Head of caudate nucleus (tissue), 42 donors: ENCODE measurements around the gene DPY19L2.
"Not testable (repeated sequence)": the region's sequence is repeated elsewhere in the genome, so short reads cannot be mapped to it uniquely, and the experiment has no call there.

Source experiments
- DNase-seq, 42 donors: peaks; one replicate each; pipeline versions ENCODE4 v3.0.0 to v3.0.0-alpha.2; 2020 to 2021; ENCODE audit warnings: mixed read lengths in 7 of 42
- intact Hi-C: fragments of 100-400 bp; cut with DNase I; formaldehyde crosslinking; loops from one replicate; pipeline ENCODE4 v1.15.0; 2022

Gene DPY19L2

DNA sequence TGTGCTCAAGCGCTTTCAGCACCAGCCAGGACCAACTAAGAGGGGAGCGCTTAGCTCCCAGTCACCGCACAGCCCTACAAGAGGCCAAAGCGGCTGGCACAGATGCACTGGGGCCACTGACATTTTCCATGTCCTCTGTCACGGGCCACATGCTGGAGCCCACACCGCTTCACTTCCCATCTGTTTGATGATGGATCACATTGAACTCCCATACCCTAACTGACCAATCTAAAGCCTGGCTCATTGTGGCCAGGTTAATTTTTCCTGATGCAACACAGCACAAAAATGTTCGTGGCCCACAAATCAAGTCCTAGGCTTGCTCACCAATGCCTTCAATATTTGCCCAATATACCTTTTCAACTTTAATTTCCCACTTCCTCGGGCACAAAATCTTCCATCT lies 1.1 kb upstream of the DPY19L2 start:
- DNase-seq, intact Hi-C loops: not testable (repeated sequence)

DNA sequence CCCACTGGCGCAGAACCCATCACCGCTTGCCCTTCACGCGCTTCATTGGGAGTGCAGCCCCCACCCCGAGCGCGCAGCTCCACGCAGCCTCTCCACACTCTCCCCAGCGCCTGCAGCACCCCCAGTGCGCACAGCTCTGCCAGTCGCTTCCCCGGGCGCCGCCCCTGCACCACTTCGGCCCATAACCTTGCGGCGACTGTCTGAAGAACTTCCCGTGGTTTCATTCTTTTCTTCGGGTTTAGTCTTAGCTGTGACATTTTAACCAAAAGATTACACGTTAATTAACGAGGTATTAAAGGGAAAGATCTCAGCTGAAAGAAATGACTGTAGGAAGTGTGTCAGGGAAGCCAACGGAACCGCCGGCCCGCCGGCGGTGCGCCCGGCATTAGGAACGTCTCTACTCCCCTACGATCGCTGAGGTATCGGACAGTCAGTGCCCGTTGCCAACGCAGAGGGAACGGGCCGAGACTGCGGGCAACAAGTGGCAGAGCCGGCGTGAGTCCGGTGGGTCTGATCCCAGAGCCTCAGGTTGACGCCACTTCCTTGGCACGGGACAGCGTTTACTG lies 590 bp upstream of the DPY19L2 start:
- DNase-seq = peak in 41 of 42 donors; percentile 7 to 67 (median 26)
- intact Hi-C loops = not testable (repeated sequence)

DNA sequence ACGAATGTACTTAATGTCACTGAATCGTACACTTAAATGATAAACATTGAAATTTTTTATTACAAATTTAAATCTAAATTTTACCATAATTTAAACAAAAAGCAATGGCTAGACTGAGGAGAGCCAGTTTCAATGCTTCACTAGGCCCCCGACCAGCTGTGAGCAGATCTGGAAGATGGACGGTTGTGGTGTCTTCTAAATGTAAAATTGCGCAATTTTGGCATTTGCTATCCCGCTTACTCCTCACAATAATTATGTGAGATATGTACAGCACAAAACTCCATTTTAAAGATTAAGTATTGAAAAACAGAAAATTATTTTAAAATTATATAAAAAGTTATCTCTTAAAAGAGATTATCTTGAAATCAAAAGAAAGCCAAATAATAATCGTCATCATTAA lies 5.3 kb downstream of the DPY19L2 start:
- intact Hi-C loops, DNase-seq: not testable (repeated sequence)

DNA sequence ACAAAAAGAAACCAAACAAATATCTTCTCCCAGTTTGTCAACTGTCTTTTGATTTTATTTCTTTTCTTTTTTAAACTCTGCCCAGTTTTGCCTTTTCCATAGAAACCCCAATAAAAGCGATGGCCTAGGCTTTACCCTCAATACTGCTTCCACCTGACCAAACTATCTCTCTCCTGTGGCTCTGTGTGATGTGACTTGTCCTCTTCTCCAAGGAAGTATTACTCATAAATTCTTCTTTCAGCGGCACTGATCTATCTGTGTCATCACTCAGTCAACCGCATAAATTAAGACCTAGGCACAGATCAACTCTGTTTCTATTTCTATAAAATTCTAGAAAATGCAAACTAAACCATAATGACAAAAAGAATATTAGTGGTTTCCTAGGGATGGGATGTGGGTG lies 9.8 kb downstream of the DPY19L2 start:
- DNase-seq = not testable (repeated sequence)

GRCh38 chr12:63656407-63656806 lies 11.9 kb downstream of the DPY19L2 start:
- DNase-seq, intact Hi-C loops: not testable (repeated sequence)

More for the DNA sequence above, 9.8 kb downstream of the DPY19L2 start:
- intact Hi-C loops = not testable (repeated sequence)

- intact Hi-C loops, DNase-seq: not testable (repeated sequence)
These were observed 12.6 kb downstream of the DPY19L2 start for GRCh38 chr12:63655543-63656257.

GRCh38 chr12:63654481-63654880 lies 13.8 kb downstream of the DPY19L2 start:
- intact Hi-C loops, DNase-seq: not testable (repeated sequence)

DNA sequence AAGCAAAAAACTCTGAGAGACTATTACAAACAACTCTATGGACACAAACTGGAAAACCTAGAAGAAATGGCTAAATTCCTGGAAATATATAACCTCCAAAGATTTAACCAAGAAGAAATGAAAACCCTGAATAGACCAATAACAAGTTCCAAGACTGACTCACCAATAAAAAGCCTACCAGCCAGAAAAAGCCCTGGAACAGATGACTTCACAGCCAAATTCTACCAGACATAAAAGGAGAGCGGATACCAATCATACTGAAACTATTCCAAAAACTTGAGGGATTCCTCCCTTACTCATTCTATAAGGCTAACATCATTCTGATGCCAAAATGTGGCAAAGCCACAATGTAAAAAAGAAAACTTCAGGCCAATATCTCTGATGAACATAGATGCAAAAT lies 18.8 kb downstream of the DPY19L2 start:
- intact Hi-C loops, DNase-seq: not testable (repeated sequence)

- DNase-seq, intact Hi-C loops: not testable (repeated sequence)
These were observed 24.7 kb downstream of the DPY19L2 start for GRCh38 chr12:63643381-63644140.

- intact Hi-C loops, DNase-seq: not testable (repeated sequence)
These were observed 44.0 kb downstream of the DPY19L2 start for GRCh38 chr12:63624258-63624657.

DNA sequence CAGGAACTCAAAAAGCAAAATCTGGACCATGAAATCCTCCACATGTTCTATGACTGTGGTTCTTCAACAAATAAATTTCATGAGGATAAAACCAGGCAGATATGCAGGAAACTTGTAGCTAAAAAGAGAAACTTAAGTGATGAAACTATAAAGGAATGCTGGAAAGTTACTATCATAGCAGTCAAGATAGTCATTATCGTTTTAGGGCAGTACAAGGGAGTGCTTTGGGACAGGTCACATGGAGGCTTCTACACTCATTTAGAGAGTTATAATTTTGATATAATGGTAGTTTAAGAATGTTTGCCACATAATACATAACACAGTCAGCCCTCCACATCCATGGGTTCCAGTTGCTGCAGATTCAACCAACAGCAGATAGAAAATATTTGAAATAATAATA lies 52.7 kb downstream of the DPY19L2 start:
- intact Hi-C loops, DNase-seq: not testable (repeated sequence)

- DNase-seq, intact Hi-C loops: not testable (repeated sequence)
These were observed 57.0 kb downstream of the DPY19L2 start for GRCh38 chr12:63611285-63611684.

GRCh38 chr12:63609281-63609680 lies 59.0 kb downstream of the DPY19L2 start:
- intact Hi-C loops, DNase-seq: not testable (repeated sequence)

DNA sequence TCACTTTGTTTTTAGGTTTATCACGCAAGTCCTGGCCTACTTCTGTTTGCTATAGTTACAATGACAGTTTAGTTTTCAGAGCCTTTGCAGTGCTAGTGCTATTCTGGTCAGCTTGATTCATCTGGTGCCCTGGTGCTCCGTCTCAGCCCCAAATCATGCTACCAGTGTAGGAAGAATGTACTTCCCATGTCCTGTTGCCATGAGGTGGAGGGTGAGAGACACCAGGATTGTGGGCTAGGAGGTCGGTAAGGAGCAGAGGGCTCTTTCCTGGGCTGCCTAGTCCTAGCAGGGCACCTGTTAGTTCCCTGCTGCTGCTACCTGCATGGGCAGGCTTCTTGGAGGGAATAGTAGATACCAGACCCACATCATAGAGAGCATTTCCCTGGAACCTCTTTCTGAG lies 63.3 kb downstream of the DPY19L2 start:
- DNase-seq, intact Hi-C loops: not testable (repeated sequence)

DNA sequence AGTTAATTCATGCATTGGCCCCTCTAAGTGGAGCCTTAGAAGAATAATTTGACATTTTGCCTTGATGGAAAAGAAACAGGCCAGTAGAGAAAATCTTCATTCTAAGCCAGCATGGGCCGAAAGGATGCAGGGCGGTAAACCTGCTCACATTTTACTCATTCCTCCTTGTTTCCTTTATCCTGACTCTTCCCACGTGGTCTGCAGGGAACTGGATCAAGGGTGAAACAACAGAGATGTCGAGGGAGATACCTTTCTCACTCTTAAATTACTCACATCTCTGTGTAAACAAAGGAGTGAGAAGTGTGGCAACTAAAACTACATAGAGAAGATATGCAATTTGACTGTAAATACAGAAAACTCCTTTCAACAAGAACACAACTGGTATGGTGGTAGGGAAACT lies 73.5 kb downstream of the DPY19L2 start:
- intact Hi-C loops, DNase-seq: not testable (repeated sequence)

DNA sequence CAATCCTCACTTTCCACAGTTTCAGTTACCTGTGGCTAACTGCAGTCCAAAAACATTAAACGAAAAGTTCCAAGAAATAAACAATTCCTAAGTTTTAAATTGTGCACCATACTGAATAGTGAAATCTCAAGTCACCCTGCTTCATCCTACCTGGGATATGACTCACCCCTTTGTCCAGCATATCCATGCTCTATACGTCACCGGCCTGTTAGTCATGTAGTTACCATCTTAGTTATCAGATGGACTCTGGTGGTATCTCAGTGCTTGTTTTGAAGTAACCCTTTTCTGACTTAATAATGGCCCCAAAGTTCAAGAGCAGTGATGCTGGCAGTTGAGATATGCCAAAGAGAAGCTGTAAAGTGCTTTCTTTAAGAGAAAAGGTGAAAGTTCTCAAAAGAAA lies 83.9 kb downstream of the DPY19L2 start:
- intact Hi-C loops, DNase-seq: not testable (repeated sequence)

DNA sequence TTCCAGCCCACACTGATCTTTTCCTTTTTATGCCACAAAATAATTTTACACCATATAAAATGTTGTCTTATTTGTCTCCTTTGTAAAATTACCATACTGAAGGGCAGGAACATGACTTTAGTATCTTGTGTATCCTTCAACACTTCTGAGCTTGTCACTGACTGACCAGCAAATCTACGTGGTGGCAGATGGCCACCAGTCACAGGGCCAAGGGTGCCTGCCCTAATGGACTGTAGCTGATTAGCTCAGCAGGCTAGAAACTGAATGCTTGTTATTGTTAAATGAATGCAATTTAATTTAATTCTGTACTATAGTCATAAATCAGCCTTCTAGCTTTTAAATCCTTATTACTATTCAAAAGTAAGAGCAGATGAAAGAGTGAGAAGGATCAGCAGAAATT lies 85.0 kb downstream of the DPY19L2 start:
- DNase-seq = not testable (repeated sequence)

GRCh38 chr12:63577631-63578030 lies 90.7 kb downstream of the DPY19L2 start:
- DNase-seq, intact Hi-C loops: not testable (repeated sequence)

More for the DNA sequence above, 85.0 kb downstream of the DPY19L2 start:
- intact Hi-C loops = not testable (repeated sequence)

GRCh38 chr12:63572038-63572437 lies 96.3 kb downstream of the DPY19L2 start:
- DNase-seq, intact Hi-C loops: not testable (repeated sequence)

- intact Hi-C loops, DNase-seq: not testable (repeated sequence)
These were observed 109.8 kb downstream of the DPY19L2 start for GRCh38 chr12:63558445-63558844.
